Posterior cingulate gyrus (tissue), 11 donors: ENCODE data around the gene ZBTB38.

ENCODE experiments used
- DNase-seq, 10 donors: peaks; one replicate each; pipeline versions ENCODE4 v3.0.0 to v3.0.0-alpha.2; 2020 to 2021; ENCODE audit warnings: mixed read lengths in 3 of 10
- intact Hi-C: fragments of 100-400 bp; cut with DNase I; formaldehyde crosslinking; loops from one replicate; pipeline ENCODE4 v1.15.1; 2023

ZBTB38 gene

GRCh38 chr3:141336672-141337522 is 31.4 kb upstream of the ZBTB38 start:
- intact Hi-C loops: no loop called here
- DNase-seq: no peak

GRCh38 chr3:141337523-141337854 is 30.8 kb upstream of the ZBTB38 start:
- intact Hi-C loops: no loop called here
- DNase-seq: no peak

- no peak for DNase-seq
- intact Hi-C loops: no loop called here
Measured at GRCh38 chr3:141337991-141338390, 30.3 kb upstream of the ZBTB38 start.

DNA sequence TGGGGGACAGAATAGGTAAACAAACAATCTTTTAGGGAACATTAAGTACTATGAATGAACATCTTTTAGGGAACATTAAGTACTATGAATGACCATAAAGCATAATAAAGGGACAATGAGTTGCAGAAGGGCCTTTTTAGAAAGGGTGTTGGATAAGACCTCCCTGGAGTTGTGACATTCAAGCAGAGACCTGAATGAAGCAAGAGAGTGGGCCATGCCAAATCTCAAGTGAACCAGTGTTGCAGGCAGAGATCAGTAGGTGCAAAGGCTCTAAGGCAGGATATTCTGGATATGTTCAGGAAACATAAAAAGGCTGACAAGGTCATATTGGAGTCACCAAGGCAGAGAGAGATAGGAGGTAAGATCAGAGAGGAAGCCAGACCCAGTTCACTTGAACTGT is 29.4 kb upstream of the ZBTB38 start:
- intact Hi-C loops: no loop called here
- DNase-seq: no peak

- intact Hi-C loops: no loop called here
- DNase-seq: no peak
Measured at GRCh38 chr3:141341536-141341935, 26.8 kb upstream of the ZBTB38 start.

DNA sequence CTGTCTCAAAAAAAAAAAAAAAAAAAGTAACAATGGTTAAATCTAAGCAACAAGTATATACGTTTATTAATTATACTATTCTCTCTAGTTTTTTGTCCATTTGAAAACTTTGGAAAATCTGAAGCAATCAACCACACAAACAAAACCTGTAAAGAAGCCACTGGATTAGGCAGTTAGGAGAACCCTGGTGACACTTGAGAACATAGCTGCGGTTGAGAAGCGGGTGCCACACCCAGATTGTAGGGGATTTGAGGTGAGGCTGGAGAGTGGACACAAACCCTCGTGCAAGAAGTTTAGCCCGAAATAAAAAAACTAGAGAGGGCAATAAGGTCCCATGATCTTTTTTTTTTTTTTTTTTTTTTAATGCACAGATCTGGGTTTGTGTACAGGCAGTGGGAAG is 25.9 kb upstream of the ZBTB38 start:
- intact Hi-C loops: no loop called here
- no peak for DNase-seq

DNA sequence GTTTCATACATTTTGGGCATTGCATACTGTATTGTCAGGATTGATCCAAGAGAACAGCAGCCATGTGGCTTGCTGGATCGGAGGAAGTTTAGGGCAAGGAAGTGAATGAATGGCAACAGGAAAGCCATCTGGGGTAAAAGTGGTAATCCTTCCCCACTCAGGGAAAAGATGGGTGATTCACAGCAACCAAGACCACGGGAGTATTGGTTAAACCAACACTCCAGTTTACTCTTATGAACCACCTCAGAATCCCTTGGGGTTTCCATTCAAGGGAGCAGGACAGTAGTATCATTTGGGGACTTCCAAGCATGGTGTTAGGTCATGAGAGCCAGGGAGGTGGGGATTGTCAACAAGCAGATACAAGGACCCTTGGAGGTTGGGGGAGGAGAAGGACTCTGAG is 25.2 kb upstream of the ZBTB38 start:
- no peak for DNase-seq
- intact Hi-C loops: no loop called here

- intact Hi-C loops: no loop called here
- no peak for DNase-seq
Measured at GRCh38 chr3:141343865-141344271, 24.4 kb upstream of the ZBTB38 start.

DNA sequence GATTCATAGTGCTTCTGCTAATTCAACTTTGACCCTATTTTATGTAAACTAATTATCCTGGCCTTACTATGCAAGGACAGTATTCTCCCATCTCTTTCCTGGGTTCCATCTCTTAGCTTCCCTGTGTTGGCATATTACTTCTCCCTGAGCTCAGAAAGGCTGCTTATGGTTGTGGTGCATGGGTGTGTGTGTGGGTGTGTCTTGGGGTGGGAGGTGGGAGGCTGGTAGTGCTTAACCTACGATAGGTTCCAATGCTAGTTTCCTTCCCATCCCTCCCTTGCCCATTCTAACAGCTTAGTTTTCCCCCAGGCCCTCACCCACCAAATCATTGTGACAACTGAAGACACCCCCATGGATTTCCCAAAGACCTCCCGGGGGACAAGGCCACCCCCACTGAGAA is 22.8 kb upstream of the ZBTB38 start:
- intact Hi-C loops: no loop called here

DNA sequence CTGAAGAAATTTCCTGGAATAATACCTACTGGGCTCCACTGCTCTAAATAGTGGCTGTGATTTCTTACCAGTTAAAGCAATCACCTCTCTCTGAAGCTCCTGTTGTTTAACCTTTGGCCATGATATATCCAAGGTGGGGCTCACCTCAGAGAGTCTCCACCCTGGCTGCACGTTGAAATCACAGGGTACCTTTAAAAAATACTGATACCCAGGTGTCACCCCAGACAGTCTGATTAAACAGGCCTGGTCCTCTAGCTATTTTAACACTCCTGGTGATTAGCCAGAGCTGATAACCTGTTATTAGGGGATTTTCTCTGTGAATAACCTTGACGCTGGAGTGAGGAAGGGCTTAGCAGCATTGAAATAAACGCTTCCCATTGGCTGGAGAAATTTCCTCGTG is 22.3 kb upstream of the ZBTB38 start:
- intact Hi-C loops: no loop called here
- no peak for DNase-seq

More for the DNA sequence above, 22.8 kb upstream of the ZBTB38 start:
- no peak for DNase-seq

DNA sequence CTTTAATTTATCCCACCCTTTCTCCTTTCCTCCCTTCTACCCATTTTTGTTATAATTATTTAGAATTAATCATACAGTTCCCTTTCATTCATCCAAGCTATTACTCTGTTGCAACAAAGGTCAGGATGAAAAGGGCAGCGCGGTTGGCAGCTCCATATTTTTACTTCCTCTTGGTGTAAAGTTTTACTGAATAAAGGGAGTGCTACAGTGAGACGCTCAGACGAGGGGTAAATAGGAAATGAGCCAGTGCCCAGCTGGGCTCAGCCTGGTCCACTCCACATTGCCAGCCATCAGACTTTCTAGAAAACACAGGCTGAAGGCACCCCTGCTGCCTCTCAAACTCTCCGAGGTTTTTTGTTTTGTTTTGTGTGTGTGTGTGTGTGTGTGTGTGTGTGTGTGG is 21.9 kb upstream of the ZBTB38 start:
- DNase-seq: no peak
- intact Hi-C loops: no loop called here

GRCh38 chr3:141346839-141347238 is 21.5 kb upstream of the ZBTB38 start:
- intact Hi-C loops: no loop called here
- no peak for DNase-seq

DNA sequence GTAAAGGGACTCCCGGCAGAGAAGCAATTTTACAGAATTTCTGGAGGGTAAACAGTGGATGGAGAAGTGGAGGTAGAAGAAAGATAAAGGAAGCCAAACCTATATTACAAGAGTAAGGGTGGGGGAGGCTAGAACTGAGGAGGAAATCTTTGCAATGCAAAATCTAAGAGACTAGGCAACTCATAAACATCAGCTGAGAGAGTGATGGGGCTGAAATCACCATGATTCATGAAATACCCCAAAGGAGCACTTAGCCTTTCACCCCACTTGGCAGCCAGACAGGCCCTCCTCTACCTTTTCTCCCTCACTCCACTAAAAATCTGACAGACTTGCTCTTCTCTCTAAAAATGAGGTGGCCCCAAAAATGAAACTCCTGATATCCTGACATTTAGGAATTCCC is 19.5 kb upstream of the ZBTB38 start:
- DNase-seq: no peak
- intact Hi-C loops: no loop called here

DNA sequence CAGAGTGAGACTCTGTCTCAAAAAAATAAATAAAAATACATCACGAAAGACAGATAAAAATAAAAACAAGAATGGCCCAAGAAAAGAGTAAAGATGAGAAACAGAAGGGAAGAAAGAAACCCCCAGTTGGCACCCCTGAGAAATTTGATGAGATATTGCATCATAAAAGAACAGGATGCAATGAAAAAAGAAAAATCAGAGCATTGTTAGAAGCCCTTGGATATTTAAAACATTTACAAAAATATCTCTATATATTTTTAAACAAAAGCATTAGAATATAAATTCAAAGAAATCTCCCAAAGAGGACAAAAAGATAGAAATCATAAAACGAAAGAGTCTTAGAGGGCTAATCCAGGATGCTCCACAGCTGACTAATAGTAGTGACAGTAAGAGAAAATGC is 18.6 kb upstream of the ZBTB38 start:
- DNase-seq: no peak
- intact Hi-C loops: no loop called here

GRCh38 chr3:141350666-141351065 is 17.6 kb upstream of the ZBTB38 start:
- intact Hi-C loops: no loop called here

GRCh38 chr3:141352262-141352984 is 15.9 kb upstream of the ZBTB38 start:
- intact Hi-C loops: no loop called here
- no peak for DNase-seq

More at GRCh38 chr3:141350666-141351065, 17.6 kb upstream of the ZBTB38 start:
- no peak for DNase-seq

GRCh38 chr3:141353652-141354495 is 14.4 kb upstream of the ZBTB38 start:
- DNase-seq: no peak
- intact Hi-C loops: no loop called here

GRCh38 chr3:141354517-141354916 is 13.8 kb upstream of the ZBTB38 start:
- no peak for DNase-seq
- intact Hi-C loops: no loop called here

GRCh38 chr3:141355242-141355641 is 13.1 kb upstream of the ZBTB38 start:
- intact Hi-C loops: no loop called here
- DNase-seq: no peak

- intact Hi-C loops: no loop called here
Measured at GRCh38 chr3:141356046-141356445, 12.3 kb upstream of the ZBTB38 start.

More at GRCh38 chr3:141356046-141356445, 12.3 kb upstream of the ZBTB38 start:
- no peak for DNase-seq
